Measurements from ENCODE around the gene AADACL2. TPM values are rescaled to one million over a fixed set of nuclear protein-coding genes. Genes with fewer than 3 reads are reported as not detected.

AADACL2 gene
- total RNA-seq, 2 experiments from 2014 or later = not detected

DNA sequence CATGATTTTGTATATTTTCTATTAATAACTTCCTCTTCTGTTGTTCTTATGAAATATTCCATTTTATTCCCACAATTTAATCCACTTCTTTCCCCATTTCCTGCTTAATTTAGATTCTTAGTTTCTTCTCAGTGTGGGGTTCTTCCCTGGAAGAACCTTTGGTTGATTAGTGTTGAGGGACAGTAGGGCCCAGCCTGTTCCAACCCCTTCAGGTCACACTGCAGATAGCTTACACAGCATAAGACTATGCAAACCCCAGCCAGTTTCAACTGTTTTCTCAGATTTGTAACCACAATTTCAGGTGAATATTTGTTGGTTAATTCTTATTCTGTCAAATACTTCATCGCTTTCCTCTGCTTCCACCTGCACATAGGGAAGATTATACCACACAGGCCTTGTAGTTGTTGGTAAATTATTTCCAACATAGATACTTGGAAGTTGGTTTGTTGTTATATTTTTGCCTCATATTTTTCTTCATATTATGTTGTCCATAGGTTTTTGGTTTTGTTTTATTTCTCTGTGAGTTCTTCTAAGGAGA is 34.7 kb downstream of the AADACL2 start:
- Histone ChIP-seq H3K4me3 (ENCODE audit: low read length) (no peak overlapping the region), H3K27me3 (ENCODE audit: control insufficient read depth in 1 of 2, insufficient read depth in 2 of 2, low read length in 2 of 2) (peaks cover 0 to 5% of the 10 kb centered on the region in 2 experiments), H3K9me3 (ENCODE audit: control insufficient read depth in 1 of 2, insufficient read depth in 1 of 2, low read length in 2 of 2) (no peaks in the 10 kb centered on the region), H3K27ac (ENCODE audit: low read depth in 1 of 2, low read length in 2 of 2) (no peak overlapping the region), H3K36me3 (ENCODE audit: insufficient read depth, low read length) (no peaks in the 10 kb centered on the region), H3K4me1 (ENCODE audit: insufficient read depth, low read length) (no peaks in the 10 kb centered on the region)
- no peaks in the 10 kb centered on the region for H3K9me3 Mint-ChIP-seq
- H3K4me3 Mint-ChIP-seq = no peak overlapping the region
- no peaks in the 10 kb centered on the region for H3K36me3 Mint-ChIP-seq (ENCODE audit: low read depth)
- ATAC-seq (ENCODE audit: poor library complexity) (no peak), DNase-seq (no peak)
- no peaks in the 10 kb centered on the region for H3K27me3 Mint-ChIP-seq
- intact Hi-C loops (cut with DNase I, micrococcal nuclease) = no loop called here
- ChIA-PET POLR2A (no interaction called here), CTCF (no interaction called here)
- H3K4me1 Mint-ChIP-seq (ENCODE audit: low read depth) = no peaks in the 10 kb centered on the region
- TF ChIP-seq, protein P1, sequence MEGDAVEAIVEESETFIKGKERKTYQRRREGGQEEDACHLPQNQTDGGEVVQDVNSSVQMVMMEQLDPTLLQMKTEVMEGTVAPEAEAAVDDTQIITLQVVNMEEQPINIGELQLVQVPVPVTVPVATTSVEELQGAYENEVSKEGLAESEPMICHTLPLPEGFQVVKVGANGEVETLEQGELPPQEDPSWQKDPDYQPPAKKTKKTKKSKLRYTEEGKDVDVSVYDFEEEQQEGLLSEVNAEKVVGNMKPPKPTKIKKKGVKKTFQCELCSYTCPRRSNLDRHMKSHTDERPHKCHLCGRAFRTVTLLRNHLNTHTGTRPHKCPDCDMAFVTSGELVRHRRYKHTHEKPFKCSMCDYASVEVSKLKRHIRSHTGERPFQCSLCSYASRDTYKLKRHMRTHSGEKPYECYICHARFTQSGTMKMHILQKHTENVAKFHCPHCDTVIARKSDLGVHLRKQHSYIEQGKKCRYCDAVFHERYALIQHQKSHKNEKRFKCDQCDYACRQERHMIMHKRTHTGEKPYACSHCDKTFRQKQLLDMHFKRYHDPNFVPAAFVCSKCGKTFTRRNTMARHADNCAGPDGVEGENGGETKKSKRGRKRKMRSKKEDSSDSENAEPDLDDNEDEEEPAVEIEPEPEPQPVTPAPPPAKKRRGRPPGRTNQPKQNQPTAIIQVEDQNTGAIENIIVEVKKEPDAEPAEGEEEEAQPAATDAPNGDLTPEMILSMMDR (IDR thresholded peaks at IDR 0.05) = no peak
- no peak overlapping the region for H3K27ac Mint-ChIP-seq

DNA sequence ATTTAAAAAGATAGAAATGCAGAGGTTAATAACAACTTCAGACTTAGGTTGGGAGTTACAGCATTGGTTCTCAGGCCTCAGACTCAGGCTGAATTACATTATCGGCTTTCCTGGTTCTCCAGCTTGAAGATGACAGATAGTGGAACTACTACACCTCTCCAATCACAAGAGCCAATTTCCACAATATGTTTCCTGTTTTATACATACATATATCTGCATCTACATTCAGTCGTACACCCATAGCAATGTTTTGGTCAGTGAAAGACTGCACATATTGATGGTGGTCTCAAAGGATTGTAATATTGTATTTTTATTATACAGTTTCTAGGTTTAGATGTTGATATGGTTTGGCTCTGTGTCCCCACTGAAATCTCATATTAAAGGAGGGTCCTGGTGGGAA is 35.4 kb downstream of the AADACL2 start:
- intact Hi-C loops (cut with DNase I, micrococcal nuclease) = no loop called here
- Histone ChIP-seq H3K9me3 (ENCODE audit: control insufficient read depth in 1 of 2, insufficient read depth in 1 of 2, low read length in 2 of 2) (no peaks in the 10 kb centered on the region), H3K4me3 (ENCODE audit: low read length) (no peak overlapping the region), H3K4me1 (ENCODE audit: insufficient read depth, low read length) (no peaks in the 10 kb centered on the region), H3K36me3 (ENCODE audit: insufficient read depth, low read length) (no peaks in the 10 kb centered on the region), H3K27ac (ENCODE audit: low read depth in 1 of 2, low read length in 2 of 2) (no peak overlapping the region), H3K27me3 (ENCODE audit: control insufficient read depth in 1 of 2, insufficient read depth in 2 of 2, low read length in 2 of 2) (peaks cover 0 to 5% of the 10 kb centered on the region in 2 experiments)
- H3K9me3 Mint-ChIP-seq = no peaks in the 10 kb centered on the region
- no peaks in the 10 kb centered on the region for H3K27me3 Mint-ChIP-seq
- no peak for DNase-seq
- TF ChIP-seq, protein P1 (IDR thresholded peaks at IDR 0.05) = no peak
- H3K4me1 Mint-ChIP-seq (ENCODE audit: low read depth) = no peaks in the 10 kb centered on the region
- no peak overlapping the region for H3K27ac Mint-ChIP-seq
- no peak for ATAC-seq (ENCODE audit: poor library complexity)
- POLR2A ChIA-PET = no interaction called here
- CTCF ChIA-PET = no interaction called here
- no peak overlapping the region for H3K4me3 Mint-ChIP-seq
- no peaks in the 10 kb centered on the region for H3K36me3 Mint-ChIP-seq (ENCODE audit: low read depth)

- Mint-ChIP-seq H3K9me3 (no peaks in the 10 kb centered on the region), H3K4me3 (no peak overlapping the region), H3K36me3 (ENCODE audit: low read depth) (no peaks in the 10 kb centered on the region), H3K4me1 (ENCODE audit: low read depth) (no peaks in the 10 kb centered on the region), H3K27me3 (no peaks in the 10 kb centered on the region), H3K27ac (no peak overlapping the region)
- ChIA-PET CTCF (no interaction called here), POLR2A (no interaction called here)
- Histone ChIP-seq H3K36me3 (ENCODE audit: insufficient read depth, low read length) (no peaks in the 10 kb centered on the region), H3K4me1 (ENCODE audit: insufficient read depth, low read length) (no peaks in the 10 kb centered on the region), H3K4me3 (ENCODE audit: low read length) (no peak overlapping the region), H3K27me3 (ENCODE audit: control insufficient read depth in 1 of 2, insufficient read depth in 2 of 2, low read length in 2 of 2) (peaks cover 0 to 5% of the 10 kb centered on the region in 2 experiments), H3K9me3 (ENCODE audit: control insufficient read depth in 1 of 2, insufficient read depth in 1 of 2, low read length in 2 of 2) (no peaks in the 10 kb centered on the region), H3K27ac (ENCODE audit: low read depth in 1 of 2, low read length in 2 of 2) (no peak overlapping the region)
- ATAC-seq (ENCODE audit: poor library complexity) = no peak
- TF ChIP-seq, protein P1 (IDR thresholded peaks at IDR 0.05) = no peak
- intact Hi-C loops (cut with DNase I, micrococcal nuclease) = no loop called here
- no peak for DNase-seq
These were observed 37.2 kb downstream of the AADACL2 start for GRCh38 chr3:151770956-151771355.
